Tibial nerve (tissue), 4 donors: ENCODE results near the gene RIOK1.

Source experiments
- EP300 ChIP-seq, 2 donors: sonication (generic); formaldehyde crosslinking; IDR thresholded peaks; one replicate each; pipeline ENCODE4 v1.6.1; 2017; ENCODE audit warnings: antibody characterized with exemption in 2 of 2, mild to moderate bottlenecking in 1 of 2
- POLR2A ChIP-seq, 2 donors: fragments of 450-650 bp; IDR thresholded peaks; one replicate each; pipeline ENCODE4 v1.6.1; 2017; ENCODE audit warnings: antibody characterized with exemption in 2 of 2, mild to moderate bottlenecking in 2 of 2, moderate library complexity in 2 of 2
- TF ChIP-seq, protein P1 (sequence below), 5 experiments: fragments of 200-600 bp in 3 of 5; fragments of 450-650 bp in 2 of 5; sonication (generic) in 3 of 5; IDR thresholded peaks; one replicate each; pipeline ENCODE4 v1.5.1; 2016 to 2019; ENCODE audit warnings: antibody characterized with exemption in 5 of 5, mild to moderate bottlenecking in 3 of 5, moderate library complexity in 2 of 5

DNA sequence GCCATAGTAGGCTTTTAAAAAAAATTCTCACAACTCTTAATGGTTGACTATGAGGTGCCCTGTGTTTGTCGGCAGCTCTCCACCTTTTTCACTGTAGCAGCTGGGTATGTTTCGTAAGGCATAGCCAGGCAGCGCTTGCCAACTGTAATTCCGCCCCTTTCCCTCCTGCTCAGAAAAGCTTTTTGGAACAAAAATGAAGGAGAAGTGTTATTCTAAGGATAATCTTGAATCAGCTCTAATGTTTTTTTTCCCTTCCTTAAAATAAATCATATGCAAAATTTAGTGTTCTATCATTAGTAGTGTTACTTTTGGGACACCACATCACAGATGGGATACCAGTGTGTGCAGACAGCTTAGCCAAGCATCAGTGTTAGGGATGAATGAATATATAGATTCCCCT is 21.2 kb downstream of the RIOK1 start:
- TF ChIP-seq, protein P1, sequence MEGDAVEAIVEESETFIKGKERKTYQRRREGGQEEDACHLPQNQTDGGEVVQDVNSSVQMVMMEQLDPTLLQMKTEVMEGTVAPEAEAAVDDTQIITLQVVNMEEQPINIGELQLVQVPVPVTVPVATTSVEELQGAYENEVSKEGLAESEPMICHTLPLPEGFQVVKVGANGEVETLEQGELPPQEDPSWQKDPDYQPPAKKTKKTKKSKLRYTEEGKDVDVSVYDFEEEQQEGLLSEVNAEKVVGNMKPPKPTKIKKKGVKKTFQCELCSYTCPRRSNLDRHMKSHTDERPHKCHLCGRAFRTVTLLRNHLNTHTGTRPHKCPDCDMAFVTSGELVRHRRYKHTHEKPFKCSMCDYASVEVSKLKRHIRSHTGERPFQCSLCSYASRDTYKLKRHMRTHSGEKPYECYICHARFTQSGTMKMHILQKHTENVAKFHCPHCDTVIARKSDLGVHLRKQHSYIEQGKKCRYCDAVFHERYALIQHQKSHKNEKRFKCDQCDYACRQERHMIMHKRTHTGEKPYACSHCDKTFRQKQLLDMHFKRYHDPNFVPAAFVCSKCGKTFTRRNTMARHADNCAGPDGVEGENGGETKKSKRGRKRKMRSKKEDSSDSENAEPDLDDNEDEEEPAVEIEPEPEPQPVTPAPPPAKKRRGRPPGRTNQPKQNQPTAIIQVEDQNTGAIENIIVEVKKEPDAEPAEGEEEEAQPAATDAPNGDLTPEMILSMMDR (IDR thresholded peaks at IDR 0.05) = no peak
- TF ChIP-seq EP300 (IDR thresholded peaks at IDR 0.05) (no peak), POLR2A (IDR thresholded peaks at IDR 0.05) (no peak)
